Lung (tissue), 12 donors: ENCODE results near the gene PIEZO1. TPM values are rescaled to one million over a fixed set of nuclear protein-coding genes. Genes with fewer than 3 reads are reported as not detected.

Experiments
- ATAC-seq: fragments of 200-7000 bp; cut with Tn5 transposase; one replicate; pipeline ENCODE4 v1.9.1; 2020; ENCODE audit warnings: moderate number of reproducible peaks; ENCODE audit not compliant: insufficient read depth, low FRiP score
- DNase-seq, 3 donors: peaks; one replicate each; pipeline ENCODE4 v3.0.0-alpha.2; 2013 to 2017
- H3K27ac ChIP-seq, 2 donors: one replicate each; pipeline ENCODE4 v1.5.1; 2013; ENCODE audit warnings: mild to moderate bottlenecking in 2 of 2, moderate library complexity in 2 of 2, control low read depth in 1 of 2, inconsistent platforms in 1 of 2, low read depth in 1 of 2, low read length in 1 of 2
- H3K27me3 ChIP-seq, 3 donors: one replicate each; pipeline ENCODE4 v1.5.1; 2013; ENCODE audit warnings: low read length in 2 of 3; ENCODE audit not compliant: control insufficient read depth in 3 of 3, insufficient read depth in 3 of 3
- H3K36me3 ChIP-seq, 4 donors: one replicate each; pipeline ENCODE4 v1.5.1; 2013; ENCODE audit warnings: low read length in 4 of 4, mild to moderate bottlenecking in 1 of 4, moderate library complexity in 1 of 4; ENCODE audit not compliant: control insufficient read depth in 4 of 4, insufficient read depth in 4 of 4
- H3K4me1 ChIP-seq, 5 donors: one replicate each; pipeline ENCODE4 v1.5.1; 2013; ENCODE audit warnings: low read length in 5 of 5, mild to moderate bottlenecking in 2 of 5, moderate library complexity in 1 of 5; ENCODE audit not compliant: control insufficient read depth in 5 of 5, insufficient read depth in 5 of 5
- H3K4me3 ChIP-seq: one replicate; pipeline ENCODE4 v1.5.1; 2013; ENCODE audit warnings: mild to moderate bottlenecking, control low read depth, moderate library complexity
- H3K9ac ChIP-seq, 2 donors: one replicate each; pipeline ENCODE4 v1.5.1; 2013; ENCODE audit warnings: low read length in 2 of 2, control low read depth in 1 of 2; ENCODE audit not compliant: insufficient read depth in 1 of 2
- H3K9me3 ChIP-seq, 4 donors: one replicate each; pipeline ENCODE4 v1.5.1; 2013; ENCODE audit warnings: low read length in 3 of 4, mild to moderate bottlenecking in 1 of 4, moderate library complexity in 1 of 4; ENCODE audit not compliant: control insufficient read depth in 4 of 4, insufficient read depth in 3 of 4
- CTCF ChIP-seq: IDR thresholded peaks from 2 replicates; pipeline ENCODE4 v1.5.1; 2012; ENCODE audit warnings: mild to moderate bottlenecking; ENCODE audit errors: control extremely low read depth, extremely low read depth
- WGBS, 2 donors: extraction: QIAGEN DNeasy Blood & Tissue Kit; methylation state at CpG; one replicate each; pipeline ENCODE4 v1.1.7; 2013; 5-methylcytosine and 5-hydroxymethylcytosine counted together
- polyA plus RNA-seq, 2 donors: library from polyadenylated mRNA; stranded (reverse); fragments of 200-250 nt; gene quantifications; one replicate each; pipeline ENCODE4 v1.2.1, GENCODE V29; 2013
- total RNA-seq, 2 donors: library from RNA; depleted of rRNA in 1 of 2; stranded (reverse); fragments of >200 nt in 1 of 2; gene quantifications; one replicate each; pipeline ENCODE4 v1.2.1, GENCODE V29; 2014 to 2021
- donor health status: control.
- donor health status: control.
- donor health status: Bipolar disorder and iron deficiency.
- donor health status: healthy.
- donor health status: DM: yes; HTN: yes; CAD: no.

The PIEZO1 gene
- total and polyA plus RNA-seq, 4 donors = 113 to 207 (median 190) TPM

- Histone ChIP-seq H3K9ac (no peak overlapping the region), H3K9me3 (no peaks in the 10 kb centered on the region), H3K27ac (no peak overlapping the region), H3K4me1 (peaks cover 0 to 75% (median 34%) of the 10 kb centered on the region in 5 donors), H3K27me3 (no peaks in the 10 kb centered on the region), H3K4me3 (no peak overlapping the region), H3K36me3 (peaks cover 0 to 9% (median 0%) of the 10 kb centered on the region in 4 donors)
- 86 to 94% methylated on average over 17 to 18 of the region's 18 CpGs for WGBS, 2 donors
- ATAC-seq = no peak
- TF ChIP-seq CTCF = no peak
- no peak for DNase-seq
These were observed 9.2 kb downstream of the PIEZO1 start for GRCh38 chr16:88775825-88776224.

- no peak for TF ChIP-seq CTCF
- no peak for ATAC-seq
- Histone ChIP-seq H3K9me3 (no peaks in the 10 kb centered on the region), H3K27ac (peak overlapping the region in 1 of 2 donors; percentile 52), H3K9ac (no peak overlapping the region), H3K36me3 (peaks cover 0 to 9% (median 0%) of the 10 kb centered on the region in 4 donors), H3K27me3 (no peaks in the 10 kb centered on the region), H3K4me1 (peaks cover 0 to 78% (median 35%) of the 10 kb centered on the region in 5 donors), H3K4me3 (no peak overlapping the region)
- WGBS, 2 donors = 88 to 93% methylated on average over 32 of the region's 32 CpGs
- no peak for DNase-seq
These were observed 10.3 kb downstream of the PIEZO1 start for GRCh38 chr16:88774544-88775393.

- H3K27me3 ChIP-seq = no peaks in the 10 kb centered on the region
- 36 to 49% methylated on average over 8 to 12 of the region's 12 CpGs for WGBS, 2 donors
- peak overlapping the region in 1 of 2 donors; percentile 60 for H3K27ac ChIP-seq
- peaks cover 0 to 9% (median 0%) of the 10 kb centered on the region in 4 donors for H3K36me3 ChIP-seq
- peaks cover 0 to 78% (median 41%) of the 10 kb centered on the region in 5 donors for H3K4me1 ChIP-seq
- TF ChIP-seq CTCF = no peak
- no peak overlapping the region for H3K9ac ChIP-seq
- H3K9me3 ChIP-seq = no peaks in the 10 kb centered on the region
- DNase-seq (peak; percentile 88 to 91 (median 90)), ATAC-seq (no peak)
- H3K4me3 ChIP-seq = no peak overlapping the region
These were observed 11.2 kb downstream of the PIEZO1 start for GRCh38 chr16:88773812-88774291.
